SK-N-SH treated with all-trans-retinoic acid at 6 μM for 48 hours (cell line): ENCODE data around the gene MUC3A.

Experiments
- ARNTL ChIP-seq: fragments of 450-650 bp; formaldehyde crosslinking; IDR thresholded peaks from 2 replicates; pipeline ENCODE4 v1.5.0; 2020; ENCODE audit warnings: low read depth, mild to moderate bottlenecking, moderate library complexity, borderline replicate concordance
- CREB5 ChIP-seq: fragments of 250-450 bp; sonication (Bioruptor Pico); IDR thresholded peaks from 2 replicates; pipeline ENCODE4 v1.5.1; 2020; ENCODE audit warnings: low read depth, mild to moderate bottlenecking, moderate library complexity
- ISL1 ChIP-seq: fragments of 250-450 bp; sonication (Bioruptor Pico); IDR thresholded peaks from 2 replicates; pipeline ENCODE4 v2.1.2; 2022; ENCODE audit warnings: mild to moderate bottlenecking, moderate library complexity
- PATZ1 ChIP-seq: fragments of 250-450 bp; sonication (Bioruptor Pico); IDR thresholded peaks from 2 replicates; pipeline ENCODE4 v1.8.0; 2020; ENCODE audit warnings: mild to moderate bottlenecking, moderate library complexity, borderline replicate concordance
- POU6F1 ChIP-seq: fragments of 250-450 bp; sonication (Bioruptor Pico); IDR thresholded peaks from 2 replicates; pipeline ENCODE4 v1.8.0; 2021; ENCODE audit warnings: low read depth, mild to moderate bottlenecking, moderate library complexity, borderline replicate concordance
- RARB ChIP-seq: fragments of 250-450 bp; sonication (Bioruptor Pico); IDR thresholded peaks from 2 replicates; pipeline ENCODE4 v1.8.0; 2021; ENCODE audit warnings: mild to moderate bottlenecking, moderate library complexity
- TSHZ2 ChIP-seq: fragments of 250-450 bp; sonication (Bioruptor Pico); IDR thresholded peaks from 2 replicates; pipeline ENCODE4 v1.5.0; 2020; ENCODE audit warnings: mild to moderate bottlenecking, moderate library complexity
- ZFP3 ChIP-seq: fragments of 250-450 bp; sonication (Bioruptor Pico); IDR thresholded peaks from 2 replicates; pipeline ENCODE4 v1.5.0; 2020; ENCODE audit warnings: mild to moderate bottlenecking, moderate library complexity
- ZFP30 ChIP-seq: fragments of 450-650 bp; formaldehyde crosslinking; IDR thresholded peaks from 2 replicates; pipeline ENCODE4 v1.5.0; 2022; ENCODE audit warnings: mild to moderate bottlenecking, moderate library complexity
- ZNF565 ChIP-seq: fragments of 450-650 bp; formaldehyde crosslinking; conservative IDR thresholded peaks from 2 replicates; pipeline ENCODE4 v1.5.0; 2020; ENCODE audit warnings: low read depth, mild to moderate bottlenecking, moderate library complexity
- ZNF70 ChIP-seq: fragments of 450-650 bp; formaldehyde crosslinking; IDR thresholded peaks from 2 replicates; pipeline ENCODE4 v1.5.0; 2020; ENCODE audit warnings: mild to moderate bottlenecking, moderate library complexity

GRCh38 chr7:100964630-100965029, 15.3 kb downstream of the MUC3A start:
- TF ChIP-seq TSHZ2 (CRISPR knock-in tag) (no peak), ARNTL (CRISPR knock-in tag) (no peak), ZFP3 (CRISPR knock-in tag) (no peak), ZNF565 (CRISPR knock-in tag) (no peak), CREB5 (CRISPR knock-in tag) (no peak), ZFP30 (CRISPR knock-in tag) (no peak), PATZ1 (no peak), RARB (CRISPR knock-in tag) (no peak), ISL1 (CRISPR knock-in tag) (no peak), POU6F1 (CRISPR knock-in tag) (no peak), ZNF70 (CRISPR knock-in tag) (no peak)
